ENCODE results near the gene GLS2.
"Not testable (repeated sequence)": the region's sequence is repeated elsewhere in the genome, so short reads cannot be mapped to it uniquely, and the experiment has no call there.

Gene GLS2

GRCh38 chr12:56451147-56451546, 36.8 kb downstream of the GLS2 start:
- TF ChIP-seq, protein P1, sequence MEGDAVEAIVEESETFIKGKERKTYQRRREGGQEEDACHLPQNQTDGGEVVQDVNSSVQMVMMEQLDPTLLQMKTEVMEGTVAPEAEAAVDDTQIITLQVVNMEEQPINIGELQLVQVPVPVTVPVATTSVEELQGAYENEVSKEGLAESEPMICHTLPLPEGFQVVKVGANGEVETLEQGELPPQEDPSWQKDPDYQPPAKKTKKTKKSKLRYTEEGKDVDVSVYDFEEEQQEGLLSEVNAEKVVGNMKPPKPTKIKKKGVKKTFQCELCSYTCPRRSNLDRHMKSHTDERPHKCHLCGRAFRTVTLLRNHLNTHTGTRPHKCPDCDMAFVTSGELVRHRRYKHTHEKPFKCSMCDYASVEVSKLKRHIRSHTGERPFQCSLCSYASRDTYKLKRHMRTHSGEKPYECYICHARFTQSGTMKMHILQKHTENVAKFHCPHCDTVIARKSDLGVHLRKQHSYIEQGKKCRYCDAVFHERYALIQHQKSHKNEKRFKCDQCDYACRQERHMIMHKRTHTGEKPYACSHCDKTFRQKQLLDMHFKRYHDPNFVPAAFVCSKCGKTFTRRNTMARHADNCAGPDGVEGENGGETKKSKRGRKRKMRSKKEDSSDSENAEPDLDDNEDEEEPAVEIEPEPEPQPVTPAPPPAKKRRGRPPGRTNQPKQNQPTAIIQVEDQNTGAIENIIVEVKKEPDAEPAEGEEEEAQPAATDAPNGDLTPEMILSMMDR (IDR thresholded peaks at IDR 0.05; ENCODE audit: insufficient read depth, low read depth, low read length, missing control alignments) = no peak
- DNase-seq (ENCODE audit: low read depth) = no peak
- H3K4me3 ChIP-seq (ENCODE audit: low read depth, low read length) = no peak overlapping the region

DNA sequence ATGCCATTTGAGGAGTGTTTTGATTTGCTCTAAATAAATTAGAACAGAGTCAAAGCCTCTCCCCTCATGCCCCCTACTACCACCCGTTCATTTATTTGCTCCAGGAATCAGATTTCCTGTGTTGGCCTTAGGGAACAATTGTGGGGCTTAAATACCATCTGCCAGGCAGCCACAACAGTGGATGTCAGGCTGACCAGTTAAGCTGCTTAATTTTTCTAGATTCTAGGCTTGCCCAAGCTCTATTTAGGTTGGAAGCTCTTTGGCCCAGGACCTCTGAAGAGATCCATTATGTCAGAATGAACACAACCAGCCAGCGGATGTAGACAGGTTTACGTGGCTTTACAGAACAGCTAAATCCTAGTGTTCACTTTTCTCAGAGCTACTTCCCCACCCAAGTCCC, 37.7 kb downstream of the GLS2 start:
- H3K4me3 ChIP-seq (ENCODE audit: low read depth, low read length) = no peak overlapping the region
- TF ChIP-seq, protein P1 (IDR thresholded peaks at IDR 0.05; ENCODE audit: insufficient read depth, low read depth, low read length, missing control alignments) = no peak
- DNase-seq (ENCODE audit: low read depth) = no peak

DNA sequence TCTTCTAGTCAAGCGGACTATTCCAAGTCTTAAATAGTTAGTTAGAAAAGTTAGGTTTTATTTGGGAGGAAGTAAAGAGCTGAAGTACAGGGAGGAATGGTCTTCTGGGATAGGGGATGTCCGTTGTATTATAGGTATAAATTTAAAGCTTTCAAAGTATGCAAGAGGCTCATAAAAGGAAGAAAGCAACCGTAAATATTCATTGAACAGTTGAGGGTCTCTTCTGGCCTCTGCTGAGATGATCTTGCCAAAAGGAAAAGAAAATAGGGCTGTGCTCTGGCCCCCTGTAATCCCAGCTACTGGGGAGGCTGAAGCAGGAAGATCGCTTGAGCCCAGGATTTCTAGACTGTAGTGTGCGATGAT, 38.4 kb downstream of the GLS2 start:
- peak overlapping the region; percentile 99 for H3K4me3 ChIP-seq (ENCODE audit: low read depth, low read length)
- no peak for DNase-seq (ENCODE audit: low read depth)
- TF ChIP-seq, protein P1 (IDR thresholded peaks at IDR 0.05; ENCODE audit: insufficient read depth, low read depth, low read length, missing control alignments) = no peak

- DNase-seq (ENCODE audit: low read depth) = peak; percentile 93
- peak within 1 kb of the TSS; percentile 99 for H3K4me3 ChIP-seq (ENCODE audit: low read depth, low read length)
- TF ChIP-seq, protein P1 (IDR thresholded peaks at IDR 0.05; ENCODE audit: insufficient read depth, low read depth, low read length, missing control alignments) = no peak
Observed at GRCh38 chr12:56448860-56449621, 38.9 kb downstream of the GLS2 start, which contains the start of gene TIMELESS. Gene TIMELESS (minus strand): TSS chr12:56449426. CDS start chr12:56434170, 15,256 bp downstream.

DNA sequence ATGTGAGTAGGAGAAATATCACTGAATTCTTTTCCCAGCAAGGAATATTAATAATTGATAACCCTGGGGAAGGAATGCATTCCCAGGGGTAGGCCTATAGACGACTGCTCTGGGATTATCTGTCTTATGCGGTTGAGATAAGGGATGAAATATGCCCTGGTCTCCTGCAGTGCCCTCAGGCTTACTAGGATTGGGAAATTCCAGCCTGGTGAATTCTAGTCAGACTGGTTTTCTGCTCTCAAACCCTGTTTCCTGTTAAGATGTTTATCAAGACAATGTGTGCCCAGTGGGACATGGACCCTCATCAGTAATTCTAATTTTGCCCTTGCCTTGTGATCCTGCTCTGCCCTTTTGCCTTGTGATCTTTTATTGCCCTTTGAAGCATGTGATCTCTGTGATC, 44.8 kb downstream of the GLS2 start:
- not testable (repeated sequence) for H3K4me3 ChIP-seq (ENCODE audit: low read depth, low read length); DNase-seq (ENCODE audit: low read depth)

GRCh38 chr12:56437430-56438176, 50.4 kb downstream of the GLS2 start:
- TF ChIP-seq, protein P1 (IDR thresholded peaks at IDR 0.05; ENCODE audit: insufficient read depth, low read depth, low read length, missing control alignments) = no peak
- DNase-seq (ENCODE audit: low read depth) = no peak

DNA sequence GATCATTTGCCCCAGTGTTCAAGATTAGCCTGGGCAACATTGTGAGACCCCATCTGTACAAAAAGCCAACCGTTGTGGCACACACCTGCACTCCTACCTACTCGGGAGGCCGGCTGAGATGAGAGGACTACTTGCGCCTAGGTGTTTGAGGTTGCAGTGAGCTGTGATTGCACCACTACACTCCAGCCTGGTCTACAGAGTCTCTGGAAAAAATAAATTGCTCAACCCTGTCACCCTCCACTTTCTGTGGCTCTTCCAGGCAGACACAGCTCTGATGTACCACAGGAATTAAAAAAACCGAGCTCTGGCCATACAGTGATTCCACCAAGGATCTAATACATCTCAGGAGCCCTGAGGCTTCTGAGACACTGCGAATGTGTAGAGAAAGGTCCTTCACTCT, 53.1 kb downstream of the GLS2 start:
- H3K4me3 ChIP-seq (ENCODE audit: low read depth, low read length) = no peak overlapping the region
- TF ChIP-seq, protein P1 (IDR thresholded peaks at IDR 0.05; ENCODE audit: insufficient read depth, low read depth, low read length, missing control alignments) = no peak
- DNase-seq (ENCODE audit: low read depth) = no peak

More at GRCh38 chr12:56437430-56438176, 50.4 kb downstream of the GLS2 start:
- H3K4me3 ChIP-seq (ENCODE audit: low read depth, low read length) = no peak overlapping the region
